ENCODE measurements around the gene SPATS2L.

The SPATS2L gene

DNA sequence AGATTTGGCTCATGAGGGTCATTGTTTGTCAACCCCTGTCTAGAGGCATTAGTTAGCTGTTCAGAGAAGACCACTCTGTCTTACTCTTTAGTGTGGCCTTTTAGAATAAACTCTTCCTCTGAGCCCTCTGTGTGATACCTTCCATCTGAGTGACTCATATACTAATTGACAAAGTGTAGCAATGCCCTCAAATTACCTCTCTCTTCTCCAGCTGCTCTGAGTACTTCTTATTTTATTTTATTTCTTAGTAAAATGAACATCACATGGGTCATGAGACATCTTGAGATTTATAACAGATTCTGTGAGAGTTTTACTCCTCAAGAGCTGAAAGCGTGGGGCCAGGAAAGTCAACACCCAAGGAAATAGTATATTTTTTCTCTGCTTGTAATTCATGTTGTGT is 136.0 kb downstream of the SPATS2L start:
- no peaks in the 10 kb centered on the region for H3K9me3 ChIP-seq (ENCODE audit: control insufficient read depth, insufficient read depth, low read depth, low read length)
- no peaks in the 10 kb centered on the region for H3K4me1 ChIP-seq (ENCODE audit: control insufficient read depth, insufficient read depth, low read length)
- TF ChIP-seq ZNF843 (tag by site-specific recombination; IDR thresholded peaks at IDR 0.05) (no peak), ZNF623 (tag by site-specific recombination; IDR thresholded peaks at IDR 0.05) (no peak), GLI2 (tag by site-specific recombination; IDR thresholded peaks at IDR 0.05; ENCODE audit: borderline replicate concordance, low read depth) (no peak)
- TF ChIP-seq, protein P1, sequence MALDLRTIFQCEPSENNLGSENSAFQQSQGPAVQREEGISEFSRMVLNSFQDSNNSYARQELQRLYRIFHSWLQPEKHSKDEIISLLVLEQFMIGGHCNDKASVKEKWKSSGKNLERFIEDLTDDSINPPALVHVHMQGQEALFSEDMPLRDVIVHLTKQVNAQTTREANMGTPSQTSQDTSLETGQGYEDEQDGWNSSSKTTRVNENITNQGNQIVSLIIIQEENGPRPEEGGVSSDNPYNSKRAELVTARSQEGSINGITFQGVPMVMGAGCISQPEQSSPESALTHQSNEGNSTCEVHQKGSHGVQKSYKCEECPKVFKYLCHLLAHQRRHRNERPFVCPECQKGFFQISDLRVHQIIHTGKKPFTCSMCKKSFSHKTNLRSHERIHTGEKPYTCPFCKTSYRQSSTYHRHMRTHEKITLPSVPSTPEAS (tag by site-specific recombination; IDR thresholded peaks at IDR 0.05) = no peak
- TF ChIP-seq, protein P2, sequence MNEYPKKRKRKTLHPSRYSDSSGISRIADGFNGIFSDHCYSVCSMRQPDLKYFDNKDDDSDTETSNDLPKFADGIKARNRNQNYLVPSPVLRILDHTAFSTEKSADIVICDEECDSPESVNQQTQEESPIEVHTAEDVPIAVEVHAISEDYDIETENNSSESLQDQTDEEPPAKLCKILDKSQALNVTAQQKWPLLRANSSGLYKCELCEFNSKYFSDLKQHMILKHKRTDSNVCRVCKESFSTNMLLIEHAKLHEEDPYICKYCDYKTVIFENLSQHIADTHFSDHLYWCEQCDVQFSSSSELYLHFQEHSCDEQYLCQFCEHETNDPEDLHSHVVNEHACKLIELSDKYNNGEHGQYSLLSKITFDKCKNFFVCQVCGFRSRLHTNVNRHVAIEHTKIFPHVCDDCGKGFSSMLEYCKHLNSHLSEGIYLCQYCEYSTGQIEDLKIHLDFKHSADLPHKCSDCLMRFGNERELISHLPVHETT (tag by site-specific recombination; IDR thresholded peaks at IDR 0.05) = no peak
- ChIA-PET CTCF (interaction anchor here (0.6 kb wide), 2 partner anchors 10 to 243 kb away, joined by 3 read pairs; no protein-coding TSS in a partner anchor), POLR2A (no interaction called here)
- no peak overlapping the region for H3K4me3 ChIP-seq (ENCODE audit: low read depth, low read length)
- no peak overlapping the region for H3K27ac ChIP-seq (ENCODE audit: extremely low read depth, low read depth, low read length)
- H3K36me3 ChIP-seq (ENCODE audit: control insufficient read depth in 2 of 2, insufficient read depth in 1 of 2, low read length in 2 of 2) = peaks cover 0 to 7% of the 10 kb centered on the region in 2 experiments; a peak in 1 of 3 replicates

DNA sequence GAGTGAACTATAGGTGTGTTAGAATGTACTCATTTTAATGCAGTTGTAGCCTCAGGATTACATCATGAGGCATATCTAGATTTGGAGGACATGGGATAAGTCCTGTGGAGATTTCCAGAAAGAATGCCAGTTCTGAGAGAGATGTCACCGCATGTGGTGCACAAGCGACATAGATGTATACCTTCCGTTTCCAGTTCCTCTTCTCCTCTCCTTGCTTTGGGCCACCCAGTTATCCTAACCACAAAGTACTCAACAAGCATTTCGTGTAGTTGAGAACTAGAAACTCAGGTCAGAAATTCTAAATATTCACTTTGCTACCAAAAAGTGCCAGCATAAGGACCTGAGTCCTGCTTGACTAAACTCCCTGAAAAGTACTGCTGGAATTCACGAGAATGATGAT is 136.9 kb downstream of the SPATS2L start:
- H3K4me1 ChIP-seq (ENCODE audit: control insufficient read depth, insufficient read depth, low read length) = no peaks in the 10 kb centered on the region
- H3K9me3 ChIP-seq (ENCODE audit: control insufficient read depth, insufficient read depth, low read depth, low read length) = no peaks in the 10 kb centered on the region
- no peak for TF ChIP-seq ZNF19 (tag by site-specific recombination; IDR thresholded peaks at IDR 0.05; ENCODE audit: low read depth)
- TF ChIP-seq GLI2 (tag by site-specific recombination; IDR thresholded peaks at IDR 0.05; ENCODE audit: borderline replicate concordance, low read depth) = no peak
- TF ChIP-seq ZNF2 (tag by site-specific recombination; IDR thresholded peaks at IDR 0.05) = no peak
- TF ChIP-seq ZNF660 (tag by site-specific recombination; IDR thresholded peaks at IDR 0.05) = no peak
- TF ChIP-seq GLIS2 (tag by site-specific recombination; IDR thresholded peaks at IDR 0.05) = no peak
- no peak for TF ChIP-seq ZNF175 (tag by site-specific recombination; IDR thresholded peaks at IDR 0.05)
- TF ChIP-seq TRIM28 (IDR thresholded peaks at IDR 0.05; ENCODE audit: borderline replicate concordance, low read length) = no peak
- no peak for TF ChIP-seq ZNF610 (tag by site-specific recombination; IDR thresholded peaks at IDR 0.05; ENCODE audit: borderline replicate concordance)
- no peak for TF ChIP-seq ZNF112 (tag by site-specific recombination; IDR thresholded peaks at IDR 0.05)
- TF ChIP-seq ZXDB (tag by site-specific recombination; IDR thresholded peaks at IDR 0.05) = no peak
- TF ChIP-seq ZFP37 (tag by site-specific recombination; IDR thresholded peaks at IDR 0.05) = no peak
- no peak for TF ChIP-seq ZNF335 (tag by site-specific recombination; conservative IDR thresholded peaks at IDR 0.05)
- TF ChIP-seq GLI4 (tag by site-specific recombination; IDR thresholded peaks at IDR 0.05) = no peak
- peaks cover 0 to 7% of the 10 kb centered on the region in 2 experiments; a peak in 1 of 3 replicates for H3K36me3 ChIP-seq (ENCODE audit: control insufficient read depth in 2 of 2, insufficient read depth in 1 of 2, low read length in 2 of 2)
- H3K4me3 ChIP-seq (ENCODE audit: low read depth, low read length) = no peak overlapping the region
- H3K27ac ChIP-seq (ENCODE audit: extremely low read depth, low read depth, low read length) = no peak overlapping the region
- ChIA-PET CTCF (interaction anchor here (0.6 to 0.9 kb wide), 2 partner anchors 11 to 28 kb away, joined by 3 to 4 read pairs; no protein-coding TSS in a partner anchor), POLR2A (no interaction called here)

DNA sequence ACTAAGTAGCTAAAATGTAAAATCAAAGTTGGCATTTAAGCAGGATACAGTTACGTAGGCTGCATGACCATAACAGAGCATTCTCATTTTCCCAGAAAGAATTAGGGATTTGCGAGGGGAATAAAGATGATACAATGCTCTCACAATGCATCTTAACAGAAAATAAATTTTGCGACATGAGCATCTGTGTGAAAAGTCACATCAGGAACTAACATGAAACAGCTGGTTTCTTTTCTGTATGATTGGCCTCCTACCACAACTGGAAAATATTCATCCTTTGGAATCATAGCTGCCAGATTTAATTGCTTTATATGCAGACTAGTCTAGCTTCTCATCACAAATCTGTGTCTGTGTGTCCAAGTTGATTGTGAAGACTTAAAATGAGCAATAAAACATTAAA is 137.4 kb downstream of the SPATS2L start:
- H3K36me3 ChIP-seq (ENCODE audit: control insufficient read depth in 2 of 2, insufficient read depth in 1 of 2, low read length in 2 of 2) = peaks cover 0 to 7% of the 10 kb centered on the region in 2 experiments; a peak in 1 of 3 replicates
- no peak overlapping the region for H3K4me3 ChIP-seq (ENCODE audit: low read depth, low read length)
- H3K27ac ChIP-seq (ENCODE audit: extremely low read depth, low read depth, low read length) = no peak overlapping the region
- no peaks in the 10 kb centered on the region for H3K4me1 ChIP-seq (ENCODE audit: control insufficient read depth, insufficient read depth, low read length)
- CTCF ChIA-PET = interaction anchor here (0.9 kb wide), 2 partner anchors 11 to 28 kb away, joined by 3 to 4 read pairs; no protein-coding TSS in a partner anchor
- POLR2A ChIA-PET = no interaction called here
- H3K9me3 ChIP-seq (ENCODE audit: control insufficient read depth, insufficient read depth, low read depth, low read length) = no peaks in the 10 kb centered on the region
- TF ChIP-seq, protein P3, sequence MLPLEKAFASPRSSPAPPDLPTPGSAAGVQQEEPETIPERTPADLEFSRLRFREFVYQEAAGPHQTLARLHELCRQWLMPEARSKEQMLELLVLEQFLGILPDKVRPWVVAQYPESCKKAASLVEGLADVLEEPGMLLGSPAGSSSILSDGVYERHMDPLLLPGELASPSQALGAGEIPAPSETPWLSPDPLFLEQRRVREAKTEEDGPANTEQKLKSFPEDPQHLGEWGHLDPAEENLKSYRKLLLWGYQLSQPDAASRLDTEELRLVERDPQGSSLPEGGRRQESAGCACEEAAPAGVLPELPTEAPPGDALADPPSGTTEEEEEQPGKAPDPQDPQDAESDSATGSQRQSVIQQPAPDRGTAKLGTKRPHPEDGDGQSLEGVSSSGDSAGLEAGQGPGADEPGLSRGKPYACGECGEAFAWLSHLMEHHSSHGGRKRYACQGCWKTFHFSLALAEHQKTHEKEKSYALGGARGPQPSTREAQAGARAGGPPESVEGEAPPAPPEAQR (tag by site-specific recombination; IDR thresholded peaks at IDR 0.05) = no peak
- no peak for TF ChIP-seq ZNF416 (tag by site-specific recombination; IDR thresholded peaks at IDR 0.05)
- no peak for TF ChIP-seq ZNF571 (tag by site-specific recombination; IDR thresholded peaks at IDR 0.05)
- TF ChIP-seq KLF1 (tag by site-specific recombination; IDR thresholded peaks at IDR 0.05) = no peak
- no peak for TF ChIP-seq ZNF146 (tag by site-specific recombination; IDR thresholded peaks at IDR 0.05)
- TF ChIP-seq ZNF311 (tag by site-specific recombination; IDR thresholded peaks at IDR 0.05; ENCODE audit: borderline replicate concordance) = no peak
- no peak for TF ChIP-seq ZBTB48 (tag by site-specific recombination; IDR thresholded peaks at IDR 0.05)
- TF ChIP-seq, protein P4, sequence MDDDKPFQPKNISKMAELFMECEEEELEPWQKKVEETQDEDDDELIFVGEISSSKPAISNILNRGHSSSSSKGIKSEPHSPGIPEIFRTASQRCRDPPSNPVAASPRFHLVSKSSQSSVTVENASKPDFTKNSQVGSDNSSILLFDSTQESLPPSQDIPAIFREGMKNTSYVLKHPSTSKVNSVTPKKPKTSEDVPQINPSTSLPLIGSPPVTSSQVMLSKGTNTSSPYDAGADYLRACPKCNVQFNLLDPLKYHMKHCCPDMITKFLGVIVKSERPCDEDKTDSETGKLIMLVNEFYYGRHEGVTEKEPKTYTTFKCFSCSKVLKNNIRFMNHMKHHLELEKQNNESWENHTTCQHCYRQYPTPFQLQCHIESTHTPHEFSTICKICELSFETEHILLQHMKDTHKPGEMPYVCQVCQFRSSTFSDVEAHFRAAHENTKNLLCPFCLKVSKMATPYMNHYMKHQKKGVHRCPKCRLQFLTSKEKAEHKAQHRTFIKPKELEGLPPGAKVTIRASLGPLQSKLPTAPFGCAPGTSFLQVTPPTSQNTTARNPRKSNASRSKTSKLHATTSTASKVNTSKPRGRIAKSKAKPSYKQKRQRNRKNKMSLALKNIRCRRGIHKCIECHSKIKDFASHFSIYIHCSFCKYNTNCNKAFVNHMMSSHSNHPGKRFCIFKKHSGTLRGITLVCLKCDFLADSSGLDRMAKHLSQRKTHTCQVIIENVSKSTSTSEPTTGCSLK (tag by site-specific recombination; IDR thresholded peaks at IDR 0.05) = no peak
- no peak for TF ChIP-seq ZFP41 (tag by site-specific recombination; IDR thresholded peaks at IDR 0.05; ENCODE audit: borderline replicate concordance)
- TF ChIP-seq ZNF610 (tag by site-specific recombination; IDR thresholded peaks at IDR 0.05; ENCODE audit: borderline replicate concordance) = no peak
- TF ChIP-seq ZNF391 (tag by site-specific recombination; IDR thresholded peaks at IDR 0.05; ENCODE audit: borderline replicate concordance, low read depth) = no peak

Measured in HEK293 (cell line).